ENCODE data around the gene MEOX2. TPM values are rescaled to one million over a fixed set of nuclear protein-coding genes. Genes with fewer than 3 reads are reported as not detected.

Gene MEOX2
- total RNA-seq, 1 experiment from 2014 or later: not detected

- RAD21 ChIA-PET (ENCODE audit: low non-redundant PET in 1 of 2, low total read pairs in 2 of 2, uncharacterized antibody in 2 of 2, unreplicated experiment in 2 of 2): no interaction called here
- DNase-seq (ENCODE audit: low read depth, low spot score) (no peak), ATAC-seq (no peak)
- H3K9me3 ChIP-seq (ENCODE audit: control insufficient read depth in 1 of 2, insufficient read depth in 1 of 2, low read depth in 1 of 2, low read length in 2 of 2): no peaks in the 10 kb centered on the region
- no peak overlapping the region for H3K4me3 ChIP-seq (replicated peaks in 1 of 2; ENCODE audit: low read depth in 1 of 2, low read length in 2 of 2)
- no peaks in the 10 kb centered on the region for H3K36me3 ChIP-seq (ENCODE audit: control insufficient read depth in 1 of 2, insufficient read depth in 2 of 2, low read length in 2 of 2)
- no peaks in the 10 kb centered on the region for H4K20me1 ChIP-seq (ENCODE audit: insufficient read depth)
- no TSS peak for BruUV-seq (replicated peaks)
- no peaks in the 10 kb centered on the region for H3K4me1 ChIP-seq (ENCODE audit: control insufficient read depth in 1 of 2, insufficient read depth in 2 of 2, low read length in 2 of 2)
- no peaks in the 10 kb centered on the region for H3K27me3 ChIP-seq (ENCODE audit: insufficient read depth, low read length)
- H2AFZ ChIP-seq (ENCODE audit: low read depth, low read length, poor library complexity, severe bottlenecking): no peak overlapping the region
- H3K27ac ChIP-seq (ENCODE audit: low read depth, low read length): no peak overlapping the region
- POLR2A ChIA-PET: no interaction called here
- no peak overlapping the region for H3K4me2 ChIP-seq (ENCODE audit: low read length)
- H3K9ac ChIP-seq (ENCODE audit: low read length): no peak overlapping the region
- no peaks in the 10 kb centered on the region for H3K79me2 ChIP-seq (ENCODE audit: insufficient read depth, low read length)
- no peaks in the 10 kb centered on the region for H3K9me2 ChIP-seq (ENCODE audit: insufficient read depth)
- intact Hi-C loops (cut with micrococcal nuclease): no loop called here
- TF ChIP-seq FOSL1 (IDR thresholded peaks at IDR 0.05; ENCODE audit: low read depth): no peak
- TF ChIP-seq CTCF (IDR thresholded peaks at IDR 0.05 in 2 of 3, conservative IDR thresholded peaks at IDR 0.05 in 1 of 3; ENCODE audit: borderline replicate concordance in 1 of 3, insufficient read depth in 1 of 3, low read depth in 2 of 3, low read length in 2 of 3): no peak
- no peak for TF ChIP-seq ZNF274 (IDR thresholded peaks at IDR 0.05; ENCODE audit: low read depth, low read length)
- CTCF ChIA-PET: no interaction called here
These were observed 60.4 kb downstream of the MEOX2 start for GRCh38 chr7:15626041-15626440.

GRCh38 chr7:15625466-15625865, 61.0 kb downstream of the MEOX2 start:
- Histone ChIP-seq H3K4me3 (replicated peaks in 1 of 2; ENCODE audit: low read depth in 1 of 2, low read length in 2 of 2) (no peak overlapping the region), H3K4me2 (ENCODE audit: low read length) (no peak overlapping the region), H3K9me3 (ENCODE audit: control insufficient read depth in 1 of 2, insufficient read depth in 1 of 2, low read depth in 1 of 2, low read length in 2 of 2) (no peaks in the 10 kb centered on the region), H3K27me3 (ENCODE audit: insufficient read depth, low read length) (no peaks in the 10 kb centered on the region), H3K79me2 (ENCODE audit: insufficient read depth, low read length) (no peaks in the 10 kb centered on the region), H3K4me1 (ENCODE audit: control insufficient read depth in 1 of 2, insufficient read depth in 2 of 2, low read length in 2 of 2) (no peaks in the 10 kb centered on the region), H4K20me1 (ENCODE audit: insufficient read depth) (no peaks in the 10 kb centered on the region), H2AFZ (ENCODE audit: low read depth, low read length, poor library complexity, severe bottlenecking) (no peak overlapping the region), H3K36me3 (ENCODE audit: control insufficient read depth in 1 of 2, insufficient read depth in 2 of 2, low read length in 2 of 2) (no peaks in the 10 kb centered on the region), H3K9ac (ENCODE audit: low read length) (no peak overlapping the region), H3K9me2 (ENCODE audit: insufficient read depth) (no peaks in the 10 kb centered on the region), H3K27ac (ENCODE audit: low read depth, low read length) (no peak overlapping the region)
- RAD21 ChIA-PET (ENCODE audit: low non-redundant PET in 1 of 2, low total read pairs in 2 of 2, uncharacterized antibody in 2 of 2, unreplicated experiment in 2 of 2): no interaction called here
- BruUV-seq (replicated peaks): no TSS peak
- TF ChIP-seq YY1 (IDR thresholded peaks at IDR 0.05; ENCODE audit: extremely low read depth, insufficient replicate concordance, low read depth, low read length): no peak
- TF ChIP-seq SIN3A (IDR thresholded peaks at IDR 0.05; ENCODE audit: low read depth): no peak
- no peak for TF ChIP-seq CBX3 (IDR thresholded peaks at IDR 0.05; ENCODE audit: low read depth)
- no peak for TF ChIP-seq JUND (IDR thresholded peaks at IDR 0.05)
- TF ChIP-seq TCF7L2 (IDR thresholded peaks at IDR 0.05; ENCODE audit: borderline replicate concordance, extremely low read depth, insufficient read depth, insufficient read length): no peak
- POLR2A ChIA-PET: no interaction called here
- CTCF ChIA-PET: no interaction called here
- ATAC-seq (no peak), DNase-seq (ENCODE audit: low read depth, low spot score) (no peak)
- intact Hi-C loops (cut with micrococcal nuclease): no loop called here
